Measurements from ENCODE around the gene ADAM23.

Gene ADAM23

GRCh38 chr2:206463685-206464084 lies 20.4 kb downstream of the ADAM23 start:
- Histone ChIP-seq H4K20me1 (ENCODE audit: insufficient read depth, low read length) (no peaks in the 10 kb centered on the region), H3K4me1 (ENCODE audit: insufficient read depth, low read length, severe bottlenecking) (no peaks in the 10 kb centered on the region), H3K9me2 (ENCODE audit: low read depth, low read length) (no peaks in the 10 kb centered on the region), H2AFZ (ENCODE audit: low read length) (no peak overlapping the region), H3K27ac (ENCODE audit: low read depth, low read length, poor library complexity, severe bottlenecking) (no peak overlapping the region), H3K4me2 (ENCODE audit: low read length) (no peak overlapping the region), H3K36me3 (ENCODE audit: insufficient read depth, low read length) (no peaks in the 10 kb centered on the region), H3K27me3 (ENCODE audit: insufficient read depth, low read length) (no peaks in the 10 kb centered on the region), H3F3A (ENCODE audit: insufficient read depth, low read length) (no peaks in the 10 kb centered on the region), H3K4me3 (ENCODE audit: low read depth, low read length, poor library complexity, severe bottlenecking) (no peak overlapping the region), H3K9me3 (ENCODE audit: low read length) (no peaks in the 10 kb centered on the region), H3K9ac (ENCODE audit: low read length) (no peak overlapping the region), H3K79me2 (ENCODE audit: insufficient read depth, low read length) (no peaks in the 10 kb centered on the region)
- TF ChIP-seq CTCF (IDR thresholded peaks at IDR 0.05; ENCODE audit: low read length) = no peak
- no peak for TF ChIP-seq EZH2 (IDR thresholded peaks at IDR 0.05; ENCODE audit: borderline replicate concordance, low read length)

GRCh38 chr2:206464597-206464996 lies 21.3 kb downstream of the ADAM23 start:
- no peak overlapping the region for H3K9ac ChIP-seq (ENCODE audit: low read length)
- TF ChIP-seq EZH2 (IDR thresholded peaks at IDR 0.05; ENCODE audit: borderline replicate concordance, low read length) = no peak
- TF ChIP-seq CTCF (IDR thresholded peaks at IDR 0.05; ENCODE audit: low read length) = no peak
- H3K79me2 ChIP-seq (ENCODE audit: insufficient read depth, low read length) = no peaks in the 10 kb centered on the region
- H4K20me1 ChIP-seq (ENCODE audit: insufficient read depth, low read length) = no peaks in the 10 kb centered on the region
- H3F3A ChIP-seq (ENCODE audit: insufficient read depth, low read length) = no peaks in the 10 kb centered on the region
- no peaks in the 10 kb centered on the region for H3K4me1 ChIP-seq (ENCODE audit: insufficient read depth, low read length, severe bottlenecking)
- no peaks in the 10 kb centered on the region for H3K9me3 ChIP-seq (ENCODE audit: low read length)
- H3K9me2 ChIP-seq (ENCODE audit: low read depth, low read length) = no peaks in the 10 kb centered on the region
- H3K4me2 ChIP-seq (ENCODE audit: low read length) = no peak overlapping the region
- H3K27me3 ChIP-seq (ENCODE audit: insufficient read depth, low read length) = no peaks in the 10 kb centered on the region
- no peak overlapping the region for H2AFZ ChIP-seq (ENCODE audit: low read length)
- H3K27ac ChIP-seq (ENCODE audit: low read depth, low read length, poor library complexity, severe bottlenecking) = no peak overlapping the region
- no peak overlapping the region for H3K4me3 ChIP-seq (ENCODE audit: low read depth, low read length, poor library complexity, severe bottlenecking)
- no peaks in the 10 kb centered on the region for H3K36me3 ChIP-seq (ENCODE audit: insufficient read depth, low read length)

GRCh38 chr2:206471524-206472062 lies 28.3 kb downstream of the ADAM23 start:
- H3K79me2 ChIP-seq (ENCODE audit: insufficient read depth, low read length) = no peaks in the 10 kb centered on the region
- no peaks in the 10 kb centered on the region for H3F3A ChIP-seq (ENCODE audit: insufficient read depth, low read length)
- H3K9ac ChIP-seq (ENCODE audit: low read length) = no peak overlapping the region
- no peaks in the 10 kb centered on the region for H3K9me2 ChIP-seq (ENCODE audit: low read depth, low read length)
- H3K4me3 ChIP-seq (ENCODE audit: low read depth, low read length, poor library complexity, severe bottlenecking) = no peak overlapping the region
- H3K27ac ChIP-seq (ENCODE audit: low read depth, low read length, poor library complexity, severe bottlenecking) = no peak overlapping the region
- H3K4me2 ChIP-seq (ENCODE audit: low read length) = no peak overlapping the region
- H2AFZ ChIP-seq (ENCODE audit: low read length) = no peak overlapping the region
- H3K4me1 ChIP-seq (ENCODE audit: insufficient read depth, low read length, severe bottlenecking) = no peaks in the 10 kb centered on the region
- H3K9me3 ChIP-seq (ENCODE audit: low read length) = no peaks in the 10 kb centered on the region
- no peaks in the 10 kb centered on the region for H3K36me3 ChIP-seq (ENCODE audit: insufficient read depth, low read length)
- no peaks in the 10 kb centered on the region for H3K27me3 ChIP-seq (ENCODE audit: insufficient read depth, low read length)
- TF ChIP-seq CTCF (IDR thresholded peaks at IDR 0.05; ENCODE audit: low read length) = no peak
- TF ChIP-seq EZH2 (IDR thresholded peaks at IDR 0.05; ENCODE audit: borderline replicate concordance, low read length) = no peak
- H4K20me1 ChIP-seq (ENCODE audit: insufficient read depth, low read length) = no peaks in the 10 kb centered on the region
